Upper lobe of left lung (tissue), 4 donors: ENCODE data around the gene PXDN.

Experiments
- CTCF ChIP-seq, 6 experiments: fragments of 450-650 bp in 4 of 6; fragments of 200-600 bp in 2 of 6; sonication (generic) in 2 of 6; IDR thresholded peaks; one replicate each; pipeline ENCODE4 v1.5.1; 2016 to 2019; ENCODE audit warnings: antibody characterized with exemption in 6 of 6
- POLR2A ChIP-seq, 4 donors: fragments of 450-650 bp; IDR thresholded peaks; one replicate each; pipeline ENCODE4 v1.5.1; 2016 to 2017; ENCODE audit warnings: antibody characterized with exemption in 4 of 4, mild to moderate bottlenecking in 2 of 4
- POLR2AphosphoS5 ChIP-seq, 2 donors: sonication (generic); formaldehyde crosslinking; IDR thresholded peaks; one replicate each; pipeline ENCODE4 v1.5.1; 2017; ENCODE audit warnings: antibody characterized with exemption in 2 of 2

GRCh38 chr2:1729242-1729641, 15.1 kb downstream of the PXDN start:
- TF ChIP-seq CTCF (IDR thresholded peaks at IDR 0.05) (no peak), POLR2AphosphoS5 (IDR thresholded peaks at IDR 0.05) (no peak), POLR2A (IDR thresholded peaks at IDR 0.05) (no peak)
